ENCODE data around the gene PACSIN2. TPM values are rescaled to one million over a fixed set of nuclear protein-coding genes. Genes with fewer than 3 reads are reported as not detected.

PACSIN2 gene
- total RNA-seq, 2 donors from 2014 or later, result 71.8 to 85.6 TPM

- DNase-seq (ENCODE audit: low spot score), result no peak
- intact Hi-C loops (cut with DNase I), result no loop called here
Measured at GRCh38 chr22:42881982-42882656, 132.8 kb downstream of the PACSIN2 start.

- no peak for DNase-seq (ENCODE audit: low spot score)
- intact Hi-C loops (cut with DNase I), result no loop called here
Measured at GRCh38 chr22:42881298-42881697, 133.7 kb downstream of the PACSIN2 start.

- intact Hi-C loops (cut with DNase I), result no loop called here
- DNase-seq (ENCODE audit: low spot score), result no peak
Measured at GRCh38 chr22:42880815-42881214, 134.1 kb downstream of the PACSIN2 start.

DNA sequence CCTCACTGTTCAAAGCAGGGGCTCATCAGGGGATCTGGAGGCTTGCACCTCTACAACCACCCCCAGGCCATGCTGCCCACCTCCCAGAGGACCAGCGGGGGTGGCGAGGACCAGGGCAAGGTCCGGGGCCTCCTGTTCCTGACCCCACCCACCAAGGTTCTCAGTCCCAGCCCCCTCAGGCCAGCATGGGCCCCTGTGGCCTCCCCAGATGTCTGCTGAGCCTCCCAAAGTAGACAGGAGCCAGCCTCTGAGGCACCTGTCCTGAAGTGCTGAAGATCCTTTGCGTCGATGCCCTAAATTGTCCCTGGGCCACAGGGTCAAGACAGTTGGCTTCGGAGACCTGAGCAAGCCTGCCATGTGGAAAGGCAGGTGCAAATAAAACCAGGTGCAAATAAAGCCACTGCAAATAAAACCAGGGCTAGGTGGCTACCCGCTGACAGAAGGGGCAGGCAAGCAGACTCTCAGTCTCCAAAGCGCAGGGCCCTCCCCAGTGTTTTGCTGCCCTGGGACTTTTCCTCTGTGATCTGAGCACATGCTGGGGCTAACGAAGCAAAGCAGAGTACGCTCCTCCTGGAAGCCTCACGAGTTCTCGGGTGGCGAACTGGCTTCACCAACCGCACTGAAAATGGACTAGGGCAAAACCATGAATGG, 135.5 kb downstream of the PACSIN2 start:
- DNase-seq (ENCODE audit: low spot score), result peak; percentile 55
- intact Hi-C loops (cut with DNase I), result loop anchor here in 1 of 2 donors (5.0 kb wide), 1 partner anchor 38 kb away; no protein-coding TSS in a partner anchor

- DNase-seq (ENCODE audit: low spot score), result peak; percentile 77
Measured at GRCh38 chr22:42878561-42879305, 136.2 kb downstream of the PACSIN2 start.

GRCh38 chr22:42877597-42878340, 137.2 kb downstream of the PACSIN2 start:
- intact Hi-C loops (cut with DNase I), result loop anchor here in 1 of 2 donors (5.0 kb wide), 1 partner anchor 40 kb away; no protein-coding TSS in a partner anchor
- DNase-seq (ENCODE audit: low spot score), result no peak

More at GRCh38 chr22:42878561-42879305, 136.2 kb downstream of the PACSIN2 start:
- intact Hi-C loops (cut with DNase I), result loop anchor here in 1 of 2 donors (5.0 kb wide), 1 partner anchor 39 kb away; no protein-coding TSS in a partner anchor

DNA sequence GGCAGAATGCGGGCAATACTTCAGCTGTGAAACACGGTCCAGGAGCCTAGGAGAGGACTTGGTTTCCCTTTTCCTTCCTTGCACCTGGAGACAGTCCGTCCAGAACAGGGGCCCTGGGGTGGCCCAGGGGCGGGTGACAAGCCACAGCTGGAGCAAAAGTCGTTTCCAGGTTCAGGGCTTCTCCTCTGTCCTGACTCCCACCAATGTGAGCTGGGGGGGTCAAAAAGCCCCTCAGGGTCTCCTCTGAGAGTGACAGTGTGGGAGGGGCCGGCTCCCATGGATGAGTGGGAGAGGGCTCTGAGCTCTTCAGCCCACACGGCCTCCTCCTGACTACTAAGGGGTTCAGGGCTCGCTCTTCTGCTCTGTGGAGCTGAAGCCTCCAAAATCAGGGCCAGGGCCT, 137.8 kb downstream of the PACSIN2 start:
- peak; percentile 64 for DNase-seq (ENCODE audit: low spot score)
- intact Hi-C loops (cut with DNase I), result loop anchor here in 1 of 2 donors (5.0 kb wide), 1 partner anchor 40 kb away; no protein-coding TSS in a partner anchor

DNA sequence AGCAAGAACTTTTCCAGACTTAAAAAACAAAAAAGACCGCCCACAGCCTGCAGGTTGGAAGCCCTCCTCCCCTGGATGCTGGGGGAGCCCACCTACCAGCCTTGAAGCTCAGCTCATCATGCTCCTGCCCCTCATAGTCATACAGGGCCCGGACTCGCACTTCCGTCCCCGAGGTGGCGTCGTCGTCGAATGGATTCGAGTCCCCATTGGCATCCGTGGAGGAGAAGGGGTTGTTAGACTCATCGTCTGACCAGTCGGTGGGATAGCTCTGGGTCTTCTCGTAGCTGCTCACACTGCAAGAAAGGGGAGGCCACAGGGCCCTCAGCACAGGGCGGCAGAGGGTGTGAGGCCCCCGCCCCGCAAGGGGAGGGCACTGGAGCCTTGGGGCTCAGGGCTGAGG, 138.9 kb downstream of the PACSIN2 start:
- intact Hi-C loops (cut with DNase I), result loop anchor here in 1 of 2 donors (5.0 kb wide), 1 partner anchor 41 kb away; no protein-coding TSS in a partner anchor
- no peak for DNase-seq (ENCODE audit: low spot score)

GRCh38 chr22:42874010-42874409, 140.9 kb downstream of the PACSIN2 start:
- intact Hi-C loops (cut with DNase I), result no loop called here
- no peak for DNase-seq (ENCODE audit: low spot score)

DNA sequence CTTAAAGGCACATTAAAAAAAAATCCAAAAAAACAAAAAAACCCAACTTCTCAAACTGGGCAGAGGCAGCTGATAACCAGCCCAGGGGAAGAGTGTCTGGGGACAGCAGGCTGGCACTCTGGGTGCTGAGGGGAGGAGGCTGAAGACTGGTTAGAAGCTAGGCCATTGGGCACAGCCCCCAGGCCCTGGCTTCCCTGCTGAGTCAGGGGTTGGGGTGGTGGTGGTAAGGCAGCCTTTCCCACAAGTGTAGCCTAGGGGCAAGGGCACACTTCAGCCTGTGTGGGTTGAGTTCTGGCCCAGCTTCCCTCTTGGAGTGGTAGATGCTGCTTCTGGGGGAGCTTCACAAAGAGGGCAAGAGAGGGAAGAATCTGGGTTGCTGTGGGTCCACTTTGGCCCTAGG, 141.6 kb downstream of the PACSIN2 start:
- intact Hi-C loops (cut with DNase I), result no loop called here
- no peak for DNase-seq (ENCODE audit: low spot score)

DNA sequence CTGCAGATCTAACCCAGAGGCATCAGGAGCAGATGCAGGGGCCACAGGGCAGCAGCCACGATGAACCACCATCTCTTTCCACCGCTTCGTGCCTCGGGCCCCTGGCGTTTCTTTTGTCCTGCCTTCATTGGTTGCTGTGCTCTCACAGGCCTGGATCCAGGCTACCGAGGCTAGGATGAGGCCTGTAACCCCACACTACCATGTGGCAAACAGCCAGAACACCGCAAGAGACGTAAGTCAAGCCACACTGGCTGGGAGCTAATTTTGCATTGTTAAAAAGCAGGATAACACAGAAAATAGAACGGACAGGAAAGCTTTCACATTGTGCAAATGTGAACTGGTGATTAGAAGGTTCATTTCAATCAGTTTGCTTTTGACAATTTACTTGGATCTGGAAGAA, 142.1 kb downstream of the PACSIN2 start:
- intact Hi-C loops (cut with DNase I), result no loop called here
- no peak for DNase-seq (ENCODE audit: low spot score)

GRCh38 chr22:42871146-42872050, 143.6 kb downstream of the PACSIN2 start:
- intact Hi-C loops (cut with DNase I), result no loop called here
- DNase-seq (ENCODE audit: low spot score), result no peak

DNA sequence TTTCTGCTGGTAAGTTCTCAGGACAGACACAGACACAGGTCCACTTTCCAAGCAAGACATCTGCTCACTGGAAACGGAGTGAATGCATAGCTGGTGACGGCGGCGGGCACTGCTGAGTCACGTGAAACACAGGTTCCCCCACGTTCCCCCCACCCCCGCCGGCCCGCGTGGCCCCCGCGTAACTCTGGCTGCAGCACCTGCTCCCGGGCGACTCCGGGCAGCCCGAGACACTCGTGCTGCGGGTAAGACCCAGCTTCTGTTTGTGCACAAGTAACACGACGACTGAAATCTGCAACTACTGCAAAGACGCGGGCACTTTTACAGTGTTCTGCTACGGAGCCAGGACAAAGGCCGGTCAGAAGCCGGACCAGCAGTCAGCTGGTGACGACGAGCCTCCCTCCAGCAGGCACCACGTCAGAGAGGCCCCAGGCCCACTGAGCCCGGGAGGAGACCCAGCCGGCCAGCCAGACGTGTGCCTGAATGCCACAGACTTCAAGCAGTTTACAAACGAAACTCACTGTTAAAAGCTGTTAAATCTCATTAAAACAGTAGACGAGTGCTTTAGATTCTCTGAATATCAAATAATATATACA, 145.0 kb downstream of the PACSIN2 start:
- intact Hi-C loops (cut with DNase I), result loop anchor here in 1 of 2 donors (5.0 kb wide), 1 partner anchor 162 kb away; no protein-coding TSS in a partner anchor
- DNase-seq (ENCODE audit: low spot score), result no peak

DNA sequence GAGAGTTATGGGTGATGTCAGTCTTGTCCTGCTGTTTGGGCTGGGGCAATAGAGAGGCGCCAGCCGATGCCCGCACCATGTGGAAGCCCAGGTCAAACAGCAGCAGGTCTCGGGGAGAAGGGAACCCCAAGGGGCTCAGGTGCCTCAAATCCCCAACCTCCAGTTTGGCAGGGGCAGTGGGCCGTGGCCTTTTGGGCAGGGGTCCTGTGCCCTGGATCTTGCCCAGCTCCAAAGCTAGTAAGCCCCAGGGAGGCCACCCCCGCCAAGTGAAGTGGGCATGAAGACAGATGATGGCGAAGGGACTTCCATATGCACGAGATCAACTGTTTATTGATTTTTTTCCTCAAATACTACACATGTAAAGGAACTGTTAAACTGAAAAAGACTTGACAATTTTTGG, 145.5 kb downstream of the PACSIN2 start:
- intact Hi-C loops (cut with DNase I), result loop anchor here in 1 of 2 donors (5.0 kb wide), 1 partner anchor 163 kb away; no protein-coding TSS in a partner anchor
- DNase-seq (ENCODE audit: low spot score), result no peak

DNA sequence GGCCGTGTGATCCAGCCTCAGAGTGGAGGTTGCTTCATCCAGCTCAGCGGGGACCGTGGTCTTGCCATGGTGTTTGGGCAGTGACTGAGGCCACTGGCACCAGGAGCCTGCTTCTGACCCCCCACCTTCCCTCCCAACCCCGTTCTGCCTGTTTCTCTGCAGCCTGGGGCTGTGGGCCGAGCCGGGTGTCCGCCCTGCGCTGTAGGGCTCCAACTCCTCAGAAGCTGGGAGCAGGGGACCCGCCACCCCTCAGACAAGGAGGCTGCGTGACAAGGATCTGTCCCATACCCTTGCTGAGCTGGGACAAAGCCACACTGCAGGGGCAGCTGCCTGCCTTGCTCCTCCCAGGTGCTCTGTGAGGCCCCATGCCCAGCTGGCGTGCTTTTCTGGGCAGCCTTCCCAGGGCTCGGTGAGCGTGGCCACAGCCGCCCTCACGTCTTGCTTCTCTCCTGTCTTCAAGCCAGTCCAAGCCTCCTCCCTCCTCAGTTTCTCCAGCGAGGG, 146.1 kb downstream of the PACSIN2 start:
- intact Hi-C loops (cut with DNase I), result loop anchor here in 1 of 2 donors (5.0 kb wide), 1 partner anchor 164 kb away; no protein-coding TSS in a partner anchor

DNA sequence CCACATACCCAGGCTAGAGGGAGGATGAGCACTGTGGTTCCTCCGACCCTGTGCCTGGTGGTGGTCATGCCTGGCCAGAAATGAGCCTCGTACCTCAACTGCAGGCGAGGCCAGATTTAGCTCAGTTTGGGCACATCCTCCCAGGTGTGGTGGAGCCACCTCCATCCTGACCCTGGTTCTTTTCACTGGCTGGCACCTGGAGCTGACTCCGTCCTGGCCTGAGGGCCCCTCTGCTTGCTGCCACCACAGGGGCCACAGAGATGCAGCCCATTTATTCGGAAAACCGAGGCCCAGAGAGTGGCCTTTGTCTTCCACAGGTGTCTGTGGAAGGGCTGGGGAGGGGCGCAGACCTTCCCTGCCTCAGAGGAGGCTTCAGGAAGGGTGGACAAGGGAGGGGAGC, 148.8 kb downstream of the PACSIN2 start:
- intact Hi-C loops (cut with DNase I), result loop anchor here in 1 of 2 donors (5.0 kb wide), 1 partner anchor 166 kb away; no protein-coding TSS in a partner anchor
- DNase-seq (ENCODE audit: low spot score), result no peak

More for the DNA sequence above, 146.1 kb downstream of the PACSIN2 start:
- no peak for DNase-seq (ENCODE audit: low spot score)

DNA sequence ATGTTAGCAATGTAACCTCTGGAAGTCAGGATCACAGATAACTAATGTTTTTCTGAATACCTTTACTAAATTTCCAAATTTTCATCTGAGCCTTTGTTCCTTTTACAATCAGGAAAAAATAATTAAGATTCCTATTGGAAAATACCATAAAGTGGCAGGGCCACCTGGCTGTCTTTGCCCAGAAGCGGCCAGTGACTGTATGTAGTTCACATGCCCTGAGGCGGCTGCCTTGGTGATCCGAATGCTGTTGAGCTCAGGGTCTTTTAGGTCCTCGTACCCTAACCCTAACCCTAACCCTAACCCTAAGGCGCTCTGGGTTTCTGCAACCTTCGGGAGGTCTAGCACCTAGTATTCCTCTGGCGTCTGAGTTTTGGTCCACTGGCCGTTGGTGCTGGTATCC, 149.4 kb downstream of the PACSIN2 start:
- intact Hi-C loops (cut with DNase I), result loop anchor here in 1 of 2 donors (5.0 kb wide), 1 partner anchor 167 kb away; no protein-coding TSS in a partner anchor
- no peak for DNase-seq (ENCODE audit: low spot score)

Data from posterior vena cava (tissue), 2 donors.